NCI-H2029 treated with DMSO at 0.1 percent for 48 hours (cell line): ENCODE data around the gene PCGF2.

Experiments
- DNase-seq: peaks from one replicate; lab custom pipeline; 2025; lab: John Stamatoyannopoulos, UW

The PCGF2 gene

DNA sequence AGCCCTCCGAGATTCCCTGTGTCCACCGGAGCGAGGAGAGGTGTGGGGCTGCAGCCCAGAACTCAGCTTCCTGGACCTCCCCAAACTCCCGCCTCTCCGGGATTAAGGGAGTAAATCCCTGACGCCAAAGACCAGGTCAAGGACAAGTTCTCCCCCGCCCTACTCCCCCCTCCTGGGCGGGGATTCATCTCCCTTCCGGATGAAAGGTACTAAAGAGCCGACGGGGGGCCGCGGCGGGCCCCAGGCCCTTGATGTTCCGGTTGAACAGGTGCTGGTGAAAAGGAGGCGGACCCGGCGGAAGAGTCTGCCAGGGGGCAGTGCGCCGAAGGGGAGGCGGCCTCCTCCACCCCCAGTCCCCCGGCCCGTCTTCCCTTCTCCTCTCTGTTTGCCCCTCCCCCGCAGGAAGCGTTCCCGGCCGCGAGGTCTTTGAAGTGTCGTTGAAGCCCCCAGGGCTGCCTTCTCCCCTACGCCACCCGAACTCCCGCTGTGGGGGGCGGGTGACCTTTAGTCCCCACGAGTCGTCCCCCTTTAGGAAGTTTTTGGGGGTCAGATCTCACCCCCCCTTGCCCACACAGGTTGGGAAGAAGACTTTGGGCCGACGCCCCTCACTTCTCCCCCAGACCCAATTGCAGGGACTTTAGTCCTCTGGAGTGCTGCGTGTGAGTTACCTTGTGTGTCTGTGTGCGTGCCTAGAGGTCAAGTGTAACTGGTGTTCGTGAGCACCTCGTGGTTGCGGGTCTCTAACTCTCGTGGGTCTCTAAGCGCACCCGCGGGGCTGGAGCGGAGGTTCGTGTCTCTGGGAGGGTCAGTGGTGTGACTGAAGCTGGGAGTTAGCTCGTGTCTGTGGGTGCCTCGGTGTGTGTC is 44.2 kb downstream of the PCGF2 start:
- DNase-seq, result peak; percentile 83

DNA sequence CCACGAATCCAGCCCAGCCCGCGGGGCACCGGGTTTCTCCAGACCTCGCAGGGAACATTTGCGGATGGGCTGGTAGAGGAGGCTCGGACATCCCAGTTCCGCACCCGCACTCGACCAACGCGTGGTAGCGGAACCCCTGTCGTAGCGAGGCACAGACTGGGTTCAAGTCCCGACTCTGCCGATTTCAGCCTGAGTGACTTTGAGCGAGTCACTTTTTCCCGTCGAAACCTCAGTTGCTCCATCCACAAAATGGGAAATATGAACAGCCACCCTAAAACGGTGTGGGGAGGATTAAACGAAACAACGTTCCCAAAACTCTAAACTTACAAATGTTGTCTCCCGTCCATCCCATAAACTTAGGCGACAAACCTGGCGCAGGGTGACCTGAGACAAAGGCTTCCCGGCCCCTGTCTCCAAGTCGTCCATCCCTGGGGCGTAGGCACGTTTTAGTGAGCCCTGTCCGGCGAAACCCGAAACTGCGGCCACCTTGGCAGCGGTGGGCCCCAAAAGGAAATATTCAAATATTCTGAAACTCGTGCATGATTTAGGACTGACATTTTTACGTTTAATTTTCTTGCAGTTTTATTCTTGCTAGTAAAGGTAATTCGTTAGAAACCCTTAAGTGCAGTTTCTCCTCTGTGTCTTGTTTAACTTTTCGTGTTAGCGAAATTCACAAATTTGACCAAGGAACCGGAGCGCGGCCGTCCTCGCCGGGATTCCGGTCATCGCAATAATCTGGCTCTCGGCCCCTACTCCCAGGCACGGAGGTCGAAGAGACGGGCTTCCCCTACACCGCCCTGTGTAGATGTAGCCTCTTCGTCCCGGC is 45.0 kb downstream of the PCGF2 start:
- no peak for DNase-seq

DNA sequence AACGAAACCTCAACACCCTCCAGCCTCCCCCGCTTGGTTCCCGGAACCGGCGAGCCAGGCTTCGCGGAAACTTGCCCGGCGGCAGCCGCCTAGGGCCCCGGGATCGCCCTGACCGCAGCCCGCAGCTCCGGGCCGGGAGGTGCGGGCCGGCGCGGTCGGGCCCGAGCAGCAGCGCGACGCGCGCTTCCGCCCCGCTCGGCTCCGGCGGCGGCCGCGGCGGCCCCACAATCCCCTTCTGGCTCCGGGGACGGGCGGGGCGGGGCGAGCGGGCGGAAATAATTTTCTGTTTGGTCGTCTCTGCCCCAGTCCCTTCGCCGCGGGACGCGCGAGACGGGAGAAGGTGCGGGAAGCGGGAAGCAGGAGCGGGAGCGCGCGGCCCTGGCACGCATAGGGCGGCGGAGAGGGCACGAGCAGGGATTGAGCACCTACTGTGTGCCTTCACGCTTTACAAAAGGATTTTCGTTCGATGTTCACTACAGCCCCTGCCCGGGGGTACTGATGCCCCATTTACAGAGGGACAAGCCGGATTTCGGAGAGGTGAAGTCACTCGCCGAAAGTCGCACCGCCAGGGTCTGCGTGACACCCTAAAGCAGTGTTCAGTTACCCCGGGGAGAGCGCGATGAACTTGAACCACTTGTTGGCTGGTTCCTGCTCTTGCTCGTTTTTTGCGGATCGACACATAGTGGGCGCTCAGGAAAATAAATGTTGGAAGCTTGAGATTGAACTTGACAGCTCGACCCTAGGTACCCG is 45.8 kb downstream of the PCGF2 start:
- DNase-seq, result peak; percentile 36

DNA sequence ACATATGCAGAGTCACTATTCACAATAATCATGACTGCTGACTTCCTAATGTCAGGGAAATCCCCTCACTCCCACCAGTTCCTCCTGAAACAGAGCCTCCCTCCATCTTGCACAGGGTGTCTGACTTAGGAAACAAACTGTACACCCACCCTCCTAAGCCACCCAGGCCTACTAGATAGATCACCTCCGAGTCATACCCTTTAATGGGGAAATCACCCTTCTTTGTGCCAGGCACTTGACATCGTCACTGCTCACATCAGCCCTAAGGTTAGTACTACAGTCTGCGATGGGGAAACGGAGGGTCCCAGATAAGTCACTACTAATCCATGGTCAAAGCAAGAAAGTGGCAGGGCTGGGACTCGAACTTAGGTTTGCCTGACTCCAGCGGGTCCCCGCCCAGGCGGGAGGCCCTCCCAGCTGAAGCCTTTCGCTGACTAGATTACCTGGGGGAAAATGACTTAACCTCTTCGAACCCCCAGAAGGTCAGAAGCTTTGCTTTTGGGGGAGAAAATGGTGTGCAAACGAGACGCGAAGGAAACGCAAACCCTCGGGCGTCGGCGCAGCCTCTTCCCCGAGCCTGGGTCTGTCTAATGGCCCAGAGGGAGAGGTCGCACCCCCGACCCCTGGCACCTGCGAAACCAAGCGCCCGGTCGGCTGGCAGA is 46.5 kb downstream of the PCGF2 start:
- no peak for DNase-seq

DNA sequence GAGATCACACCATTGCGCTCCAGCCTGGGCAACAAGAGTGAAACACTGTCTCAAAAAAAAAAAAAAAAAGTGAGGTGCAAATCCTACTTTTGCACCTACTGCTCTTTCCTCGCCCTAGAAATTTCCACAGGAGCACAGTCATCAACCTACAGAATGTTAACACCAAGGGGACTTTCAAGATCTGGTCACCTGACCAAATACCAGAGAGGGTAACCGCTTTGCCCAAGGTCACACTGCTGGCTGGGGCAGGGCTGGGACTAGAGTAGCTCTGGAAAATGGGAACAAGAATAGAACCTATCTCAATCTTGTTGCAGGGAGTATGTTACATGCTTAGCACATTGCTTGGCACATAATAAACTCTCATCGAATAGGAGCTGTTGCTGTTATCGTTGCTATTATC is 49.4 kb downstream of the PCGF2 start:
- DNase-seq, result no peak

DNA sequence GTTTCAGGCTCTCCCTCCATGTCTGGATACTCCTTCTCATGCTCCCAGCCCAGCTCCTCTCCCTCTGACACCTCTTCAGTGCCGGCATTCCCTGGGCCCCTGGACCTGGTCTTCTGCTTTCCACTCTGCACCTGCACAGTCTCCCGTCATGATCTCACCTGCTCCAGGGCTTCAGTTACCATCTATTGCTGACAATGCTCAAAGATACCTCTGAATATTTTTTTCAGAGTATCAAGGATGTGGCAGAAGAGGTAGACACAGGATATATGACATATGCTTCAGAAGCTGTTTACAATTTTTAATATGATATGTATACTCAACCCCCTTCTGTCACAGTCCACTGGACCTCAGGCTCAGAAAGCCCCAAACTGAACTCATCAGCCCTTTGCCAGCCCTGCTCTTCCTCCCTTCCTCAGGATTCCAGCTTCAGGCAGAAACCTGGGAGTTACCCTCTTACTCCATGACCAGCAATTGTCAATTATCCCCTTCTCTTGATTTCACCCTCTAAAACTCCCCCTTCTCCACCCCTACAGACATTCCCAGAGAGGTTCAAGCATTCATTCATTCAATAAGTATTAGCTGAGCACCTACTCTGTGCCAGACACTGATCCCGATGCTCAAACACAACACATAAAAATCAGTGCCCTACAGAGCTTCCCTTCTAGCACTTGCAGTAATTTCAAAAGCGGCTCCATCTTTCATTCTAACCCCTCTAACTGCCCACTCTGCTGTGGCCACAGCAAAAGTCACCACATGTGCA is 50.9 kb downstream of the PCGF2 start:
- DNase-seq, result no peak

DNA sequence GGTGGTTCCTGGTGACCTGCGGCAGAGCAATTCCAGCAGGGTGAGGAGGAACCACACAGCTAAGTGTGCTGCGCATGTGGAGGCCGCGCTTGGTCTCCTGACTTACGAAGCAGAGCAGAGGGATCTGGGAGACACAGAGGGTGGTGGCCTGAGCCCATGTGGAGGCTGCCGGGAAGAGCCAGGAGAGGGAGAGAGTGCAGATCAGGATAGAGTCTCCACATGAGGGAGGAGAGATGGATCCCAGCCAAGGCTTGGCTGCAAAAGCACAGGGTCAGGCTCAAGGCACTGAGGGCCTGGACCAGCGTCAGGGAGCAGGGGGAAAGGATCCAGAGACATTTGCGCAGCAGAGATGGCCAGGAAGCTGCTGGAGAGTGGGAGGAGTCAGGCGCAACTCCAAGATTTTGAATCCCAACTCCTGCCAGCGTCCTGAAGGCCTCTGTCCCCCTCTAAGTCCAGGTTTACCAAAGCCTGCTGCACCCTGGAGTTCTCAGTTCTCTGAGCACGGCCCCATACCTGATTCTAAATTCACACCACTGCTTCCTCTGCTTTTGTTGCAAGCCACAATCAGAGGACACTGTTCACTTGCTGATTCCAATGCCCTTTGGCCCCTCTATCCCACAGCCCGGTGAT is 54.3 kb downstream of the PCGF2 start:
- DNase-seq, result peak; percentile 29

DNA sequence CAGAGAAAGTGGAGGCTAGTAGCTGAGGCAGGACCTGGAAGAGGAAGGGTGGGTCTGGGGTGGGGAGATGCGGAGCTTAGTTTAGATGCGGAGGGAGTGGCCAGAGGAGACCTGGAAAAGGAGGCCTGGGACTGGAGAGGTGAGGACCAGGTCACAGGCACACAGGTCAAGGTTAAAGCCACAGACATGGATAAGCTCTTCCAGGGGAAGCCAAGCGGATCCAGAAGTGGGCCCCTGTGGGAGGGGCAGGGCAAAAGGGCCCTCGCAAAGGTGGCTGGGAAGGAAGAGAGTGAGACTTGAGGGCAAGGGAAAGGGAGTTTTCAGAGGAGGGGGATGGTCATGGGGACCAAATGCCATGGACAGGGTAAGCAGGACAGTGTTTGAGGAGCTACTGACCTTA is 57.0 kb downstream of the PCGF2 start:
- DNase-seq, result no peak

DNA sequence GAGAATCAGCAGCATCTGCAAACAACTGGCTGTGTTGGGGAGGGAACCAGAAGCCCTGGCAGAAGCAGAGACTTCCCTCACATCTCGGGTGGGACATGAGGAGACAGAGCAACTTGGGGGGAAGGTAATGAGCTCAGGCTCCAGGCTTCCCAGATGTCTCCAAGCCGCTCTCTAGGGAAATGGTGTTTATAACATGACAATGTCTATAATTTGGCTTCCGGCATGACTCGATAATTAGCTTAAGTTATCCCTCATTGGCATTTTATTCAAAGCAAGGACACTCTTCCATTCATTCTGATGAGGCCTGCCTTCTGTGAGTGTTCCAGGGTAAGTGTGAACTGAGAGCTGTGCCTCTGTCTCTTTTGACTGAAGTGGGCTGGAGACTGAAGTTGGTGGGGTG is 57.8 kb downstream of the PCGF2 start:
- DNase-seq, result no peak

DNA sequence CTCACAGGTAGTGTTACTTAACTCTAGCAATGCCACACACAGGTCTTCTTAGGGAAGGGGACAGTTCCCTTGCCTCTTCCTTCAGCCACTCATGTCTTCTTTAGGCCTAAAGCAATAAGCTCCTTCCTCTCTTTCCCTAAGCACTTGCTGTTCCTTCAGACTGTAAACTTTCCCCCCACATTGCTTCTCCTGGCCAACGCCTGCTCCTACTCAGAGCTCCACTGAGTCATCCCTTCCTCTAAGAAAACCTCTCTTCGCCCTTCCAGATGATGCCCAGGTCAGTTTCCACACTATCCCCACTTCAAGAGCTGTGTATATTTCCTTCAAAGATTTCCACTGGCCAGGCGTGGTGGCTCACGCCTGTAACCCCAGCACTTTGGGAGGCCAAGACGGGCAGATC is 60.9 kb downstream of the PCGF2 start:
- no peak for DNase-seq

DNA sequence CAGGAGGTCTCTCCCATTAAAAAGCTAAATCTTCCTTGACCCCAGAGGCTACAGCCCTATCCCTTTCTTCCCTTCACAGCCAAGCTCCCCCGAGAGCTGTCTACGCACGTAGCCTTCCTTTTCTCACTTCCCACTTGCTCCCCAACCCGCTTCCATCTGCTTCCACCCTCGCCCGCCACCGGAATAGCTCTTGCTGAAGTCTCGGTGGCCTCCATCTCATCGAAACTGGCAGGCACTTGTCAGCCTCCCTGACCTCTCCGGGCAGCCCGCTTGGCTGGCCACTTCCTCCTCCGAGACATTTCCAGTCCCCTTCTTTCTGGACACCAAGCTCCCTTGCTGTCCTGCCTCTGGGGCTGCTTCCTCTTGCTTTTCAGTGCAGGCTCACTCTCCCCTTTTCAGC is 62.6 kb downstream of the PCGF2 start:
- no peak for DNase-seq
